NCI-H1417 (cell line): ENCODE results near the gene PCDHB2.
"Not testable (repeated sequence)": the region's sequence is repeated elsewhere in the genome, so short reads cannot be mapped to it uniquely, and the experiment has no call there.

ENCODE experiments used
- DNase-seq, 3 experiments: peaks; one replicate each; lab custom pipeline; 2025; lab: John Stamatoyannopoulos, UW

PCDHB2 gene

DNA sequence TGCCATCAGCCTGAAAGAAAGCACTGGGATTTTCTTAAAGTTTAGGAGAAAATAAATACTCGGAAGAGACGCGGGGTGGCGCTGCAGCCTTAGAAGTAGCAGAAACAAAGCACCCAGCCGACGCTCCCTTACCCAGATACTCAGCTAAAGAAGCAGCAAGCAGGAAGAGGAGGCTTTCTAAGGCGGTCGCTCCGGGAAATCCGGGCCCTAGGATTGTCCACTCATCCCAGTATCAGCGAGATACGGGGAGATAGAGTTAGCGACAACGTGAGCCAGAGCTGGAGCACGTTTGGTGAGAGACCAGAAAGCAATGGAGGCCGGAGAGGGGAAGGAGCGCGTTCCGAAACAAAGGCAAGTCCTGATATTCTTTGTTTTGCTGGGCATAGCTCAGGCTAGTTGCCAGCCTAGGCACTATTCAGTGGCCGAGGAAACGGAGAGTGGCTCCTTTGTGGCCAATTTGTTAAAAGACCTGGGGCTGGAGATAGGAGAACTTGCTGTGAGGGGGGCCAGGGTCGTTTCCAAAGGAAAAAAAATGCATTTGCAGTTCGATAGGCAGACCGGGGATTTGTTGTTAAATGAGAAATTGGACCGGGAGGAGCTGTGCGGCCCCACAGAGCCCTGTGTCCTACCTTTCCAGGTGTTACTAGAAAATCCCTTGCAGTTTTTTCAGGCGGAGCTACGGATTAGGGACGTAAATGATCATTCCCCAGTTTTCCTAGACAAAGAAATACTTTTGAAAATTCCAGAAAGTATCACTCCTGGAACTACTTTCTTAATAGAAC lies at the start of gene PCDHB2:
Gene PCDHB2, plus strand, starts transcription at position 135 of the 782 bp plus-strand sequence. Its CDS starts 176 bp downstream, at position 311.
- no peak for DNase-seq

- DNase-seq = peak; percentile 52 to 66 (median 60)
Measured at GRCh38 chr5:141050622-141051520, 43.5 kb upstream of the PCDHB2 start, which contains the start of gene PCDHB1. Gene PCDHB1 (plus strand): TSS chr5:141051374. CDS start chr5:141051471, 97 bp downstream.

DNA sequence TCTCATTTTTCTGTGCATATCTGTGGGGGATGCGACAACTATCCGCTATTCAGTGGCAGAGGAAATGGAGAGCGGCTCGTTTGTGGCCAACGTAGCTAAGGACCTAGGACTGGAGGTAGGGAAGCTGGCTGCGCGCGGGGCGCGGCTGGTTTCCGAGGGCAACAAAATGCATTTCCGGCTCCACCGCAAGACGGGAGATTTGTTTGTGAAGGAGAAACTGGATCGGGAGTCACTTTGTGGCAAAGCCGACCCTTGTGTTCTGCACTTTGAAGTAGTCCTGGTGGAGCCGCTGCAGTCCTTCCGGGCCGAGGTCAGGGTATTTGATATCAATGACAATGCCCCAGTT lies 42.9 kb upstream of the PCDHB2 start:
- DNase-seq = peak; percentile 48 to 64 (median 60)

DNA sequence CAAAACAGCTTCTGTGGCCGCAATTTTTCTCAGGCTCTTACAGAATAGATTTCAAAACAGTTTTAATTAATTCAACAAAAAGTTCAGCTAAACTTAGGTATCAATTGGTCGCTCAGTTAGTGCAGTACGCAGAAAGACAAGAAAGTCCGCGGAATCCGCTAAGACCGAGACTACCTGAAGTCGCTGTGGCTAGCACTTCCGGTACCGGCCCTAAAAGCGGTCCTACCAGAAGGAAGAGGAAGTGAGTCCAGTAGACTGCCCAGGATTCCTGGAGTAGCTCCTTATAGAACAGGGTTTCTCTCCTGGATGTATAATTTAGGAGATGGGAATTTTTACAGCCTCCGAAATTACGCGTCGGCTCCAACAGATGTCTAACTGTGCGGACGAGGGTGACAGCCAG lies 16.6 kb upstream of the PCDHB2 start:
- no peak for DNase-seq

- DNase-seq = no peak
Measured at GRCh38 chr5:141082228-141082627, 12.2 kb upstream of the PCDHB2 start.

DNA sequence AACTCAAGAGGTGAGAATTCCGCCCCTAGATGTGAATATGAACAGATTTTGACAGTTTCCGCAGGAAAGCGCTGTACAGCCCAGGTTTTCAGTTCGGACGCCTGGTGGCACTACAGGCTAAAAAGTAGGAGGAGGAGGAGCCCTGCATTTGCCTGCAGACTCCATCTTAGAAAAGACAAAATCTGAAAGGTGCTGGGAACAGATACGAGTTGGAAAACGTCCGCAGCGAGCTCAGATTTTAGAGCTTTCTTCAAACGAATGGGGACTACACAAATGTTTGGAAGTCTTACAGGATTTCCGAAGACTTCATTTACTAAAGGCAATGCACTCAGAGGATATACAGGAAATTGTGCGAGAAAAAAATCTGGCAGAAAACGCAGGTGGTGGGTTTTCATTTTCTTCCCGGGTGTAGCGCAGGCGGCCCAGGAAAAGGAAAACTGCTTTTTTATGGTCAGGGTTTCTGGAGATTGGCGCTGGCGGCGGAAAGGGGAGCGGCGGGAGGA lies 9.9 kb upstream of the PCDHB2 start:
- DNase-seq = peak; percentile 57 to 83 (median 80)

DNA sequence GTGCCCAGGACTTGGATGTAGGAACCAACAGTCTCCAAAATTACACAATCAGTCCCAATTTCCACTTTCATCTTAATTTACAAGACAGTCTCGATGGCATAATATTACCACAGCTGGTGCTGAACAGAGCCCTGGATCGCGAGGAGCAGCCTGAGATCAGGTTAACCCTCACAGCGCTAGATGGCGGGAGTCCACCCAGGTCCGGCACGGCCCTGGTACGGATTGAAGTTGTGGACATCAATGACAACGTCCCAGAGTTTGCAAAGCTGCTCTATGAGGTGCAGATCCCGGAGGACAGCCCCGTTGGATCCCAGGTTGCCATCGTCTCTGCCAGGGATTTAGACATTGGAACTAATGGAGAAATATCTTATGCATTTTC lies 837 bp downstream of the PCDHB2 start:
- no peak for DNase-seq

GRCh38 chr5:141096181-141096580 lies 1.8 kb downstream of the PCDHB2 start:
- DNase-seq = not testable (repeated sequence)

DNA sequence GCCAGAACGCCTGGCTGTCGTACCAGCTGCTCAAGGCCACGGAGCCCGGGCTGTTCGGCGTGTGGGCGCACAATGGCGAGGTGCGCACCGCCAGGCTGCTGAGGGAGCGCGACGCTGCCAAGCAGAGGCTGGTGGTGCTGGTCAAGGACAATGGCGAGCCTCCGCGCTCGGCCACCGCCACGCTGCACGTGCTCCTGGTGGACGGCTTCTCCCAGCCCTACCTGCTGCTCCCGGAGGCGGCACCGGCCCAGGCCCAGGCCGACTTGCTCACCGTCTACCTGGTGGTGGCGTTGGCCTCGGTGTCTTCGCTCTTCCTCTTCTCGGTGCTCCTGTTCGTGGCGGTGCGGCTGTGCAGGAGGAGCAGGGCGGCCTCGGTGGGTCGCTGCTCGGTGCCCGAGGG lies 2.2 kb downstream of the PCDHB2 start:
- DNase-seq = not testable (repeated sequence)

DNA sequence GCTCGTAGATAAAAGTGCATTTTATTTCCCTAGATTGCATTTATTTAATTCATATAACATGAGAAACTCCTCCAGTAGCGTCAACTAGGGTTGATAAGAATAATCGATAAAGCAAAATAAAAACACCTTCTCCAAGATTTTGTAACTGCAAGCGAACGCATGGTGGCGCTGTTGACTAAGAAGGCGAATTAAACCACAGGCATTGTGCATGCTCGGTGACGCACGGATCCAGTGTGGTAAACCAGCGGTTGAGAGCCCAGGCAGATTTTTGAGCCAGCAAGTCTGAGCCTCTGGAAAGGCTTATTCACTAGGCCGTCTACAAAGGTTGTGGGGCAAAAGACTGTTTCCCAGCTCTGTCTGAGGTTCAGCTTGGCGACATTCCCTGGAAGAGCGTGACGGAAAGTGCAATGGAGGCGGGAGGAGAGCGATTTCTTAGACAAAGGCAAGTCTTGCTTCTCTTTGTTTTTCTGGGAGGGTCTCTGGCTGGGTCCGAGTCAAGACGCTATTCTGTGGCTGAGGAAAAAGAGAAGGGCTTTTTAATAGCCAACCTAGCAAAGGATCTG lies 5.9 kb downstream of the PCDHB2 start, which contains the start of gene PCDHB3:
Gene PCDHB3, plus strand, starts transcription at position 231 of the 563 bp plus-strand sequence. Its CDS starts 177 bp downstream, at position 408.
- no peak for DNase-seq

DNA sequence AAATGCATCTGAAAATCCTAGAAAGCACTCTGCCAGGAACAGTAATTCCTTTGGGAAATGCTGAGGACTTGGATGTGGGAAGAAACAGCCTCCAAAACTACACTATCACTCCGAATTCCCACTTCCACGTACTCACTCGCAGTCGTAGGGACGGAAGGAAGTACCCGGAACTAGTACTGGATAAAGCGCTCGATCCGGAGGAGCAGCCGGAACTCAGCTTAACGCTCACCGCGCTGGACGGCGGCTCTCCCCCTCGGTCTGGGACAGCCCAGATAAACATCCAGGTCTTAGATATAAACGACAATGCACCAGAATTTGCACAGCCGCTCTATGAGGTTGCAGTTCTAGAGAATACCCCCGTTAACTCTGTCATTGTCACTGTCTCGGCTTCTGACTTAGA lies 6.6 kb downstream of the PCDHB2 start:
- DNase-seq = no peak

DNA sequence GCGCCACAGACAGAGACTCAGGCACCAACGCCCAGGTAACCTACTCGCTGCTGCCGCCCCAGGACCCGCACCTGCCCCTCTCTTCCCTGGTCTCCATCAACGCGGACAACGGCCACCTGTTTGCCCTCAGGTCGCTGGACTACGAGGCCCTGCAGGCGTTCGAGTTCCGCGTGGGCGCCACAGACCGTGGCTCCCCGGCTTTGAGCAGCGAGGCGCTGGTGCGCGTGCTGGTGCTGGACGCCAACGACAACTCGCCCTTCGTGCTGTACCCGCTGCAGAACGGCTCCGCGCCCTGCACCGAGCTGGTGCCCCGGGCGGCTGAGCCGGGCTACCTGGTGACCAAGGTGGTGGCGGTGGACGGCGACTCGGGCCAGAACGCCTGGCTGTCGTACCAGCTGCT lies 7.7 kb downstream of the PCDHB2 start:
- DNase-seq = not testable (repeated sequence)

DNA sequence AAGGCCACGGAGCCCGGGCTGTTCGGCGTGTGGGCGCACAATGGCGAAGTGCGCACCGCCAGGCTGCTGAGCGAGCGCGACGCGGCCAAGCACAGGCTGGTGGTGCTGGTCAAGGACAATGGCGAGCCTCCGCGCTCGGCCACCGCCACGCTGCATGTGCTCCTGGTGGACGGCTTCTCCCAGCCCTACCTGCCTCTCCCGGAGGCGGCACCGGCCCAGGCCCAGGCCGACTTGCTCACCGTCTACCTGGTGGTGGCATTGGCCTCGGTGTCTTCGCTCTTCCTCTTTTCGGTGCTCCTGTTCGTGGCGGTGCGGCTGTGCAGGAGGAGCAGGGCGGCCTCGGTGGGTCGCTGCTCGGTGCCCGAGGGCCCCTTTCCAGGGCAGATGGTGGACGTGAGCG lies 8.1 kb downstream of the PCDHB2 start:
- DNase-seq = not testable (repeated sequence)

- no peak for DNase-seq
Measured at GRCh38 chr5:141105350-141105749, 10.9 kb downstream of the PCDHB2 start.

- DNase-seq = no peak
Measured at GRCh38 chr5:141119250-141119649, 24.8 kb downstream of the PCDHB2 start.

DNA sequence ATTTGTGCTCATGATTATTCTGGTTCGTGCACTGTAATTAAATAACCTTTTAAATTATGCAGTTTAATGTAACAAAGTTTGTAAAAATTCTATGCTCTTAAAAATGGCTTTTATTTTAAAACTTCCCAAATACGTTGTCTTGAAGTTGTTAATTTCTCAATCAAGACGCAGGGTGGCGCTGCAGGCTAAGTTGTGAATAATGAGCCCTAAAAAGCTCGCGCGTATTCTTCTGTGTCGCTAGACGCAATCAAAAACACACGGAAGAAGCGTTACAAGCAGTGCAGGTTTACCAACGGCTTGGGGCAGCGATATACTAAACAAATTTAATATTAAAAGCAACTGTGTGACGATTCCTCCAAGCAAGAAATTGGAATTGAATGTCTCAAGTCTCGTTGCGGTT lies 27.1 kb downstream of the PCDHB2 start, which contains the start of gene PCDHB4:
Gene PCDHB4, plus strand, starts transcription at position 256 of the 400 bp plus-strand sequence. CDS start 181 bp downstream, outside the sequence.
- peak in 1 of 3 experiments; percentile 56 for DNase-seq

- no peak for DNase-seq
Measured at GRCh38 chr5:141121985-141122384, 27.6 kb downstream of the PCDHB2 start.

GRCh38 chr5:141123396-141124135 lies 29.2 kb downstream of the PCDHB2 start:
- not testable (repeated sequence) for DNase-seq

DNA sequence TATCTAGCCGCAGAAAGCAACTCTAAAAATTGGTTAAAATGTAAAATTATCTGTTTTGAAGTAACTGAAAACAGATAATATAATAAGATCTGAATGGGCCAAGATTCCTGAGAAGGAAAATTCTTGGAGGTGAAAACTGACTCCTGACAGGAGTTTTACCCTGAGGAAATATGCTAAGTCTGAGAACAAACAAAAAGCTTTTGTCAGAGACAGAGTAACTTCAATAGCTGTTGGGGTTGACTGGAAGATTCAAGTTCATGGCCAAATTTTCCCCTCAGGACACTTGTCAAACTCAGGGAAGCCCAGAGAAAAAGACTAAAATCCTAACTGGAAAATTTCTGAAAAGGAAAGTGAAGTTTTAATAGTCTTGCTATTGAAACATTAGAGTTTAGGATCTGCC lies 32.9 kb downstream of the PCDHB2 start:
- DNase-seq = no peak

GRCh38 chr5:141135030-141135717 lies 40.8 kb downstream of the PCDHB2 start, which contains the start of gene PCDHB5:
Gene PCDHB5 (plus strand): TSS chr5:141135206. CDS start chr5:141135435, 229 bp downstream.
- peak; percentile 36 to 87 (median 72) for DNase-seq
